Measurements from ENCODE around the gene RRAGC.

- TF ChIP-seq, protein P1, sequence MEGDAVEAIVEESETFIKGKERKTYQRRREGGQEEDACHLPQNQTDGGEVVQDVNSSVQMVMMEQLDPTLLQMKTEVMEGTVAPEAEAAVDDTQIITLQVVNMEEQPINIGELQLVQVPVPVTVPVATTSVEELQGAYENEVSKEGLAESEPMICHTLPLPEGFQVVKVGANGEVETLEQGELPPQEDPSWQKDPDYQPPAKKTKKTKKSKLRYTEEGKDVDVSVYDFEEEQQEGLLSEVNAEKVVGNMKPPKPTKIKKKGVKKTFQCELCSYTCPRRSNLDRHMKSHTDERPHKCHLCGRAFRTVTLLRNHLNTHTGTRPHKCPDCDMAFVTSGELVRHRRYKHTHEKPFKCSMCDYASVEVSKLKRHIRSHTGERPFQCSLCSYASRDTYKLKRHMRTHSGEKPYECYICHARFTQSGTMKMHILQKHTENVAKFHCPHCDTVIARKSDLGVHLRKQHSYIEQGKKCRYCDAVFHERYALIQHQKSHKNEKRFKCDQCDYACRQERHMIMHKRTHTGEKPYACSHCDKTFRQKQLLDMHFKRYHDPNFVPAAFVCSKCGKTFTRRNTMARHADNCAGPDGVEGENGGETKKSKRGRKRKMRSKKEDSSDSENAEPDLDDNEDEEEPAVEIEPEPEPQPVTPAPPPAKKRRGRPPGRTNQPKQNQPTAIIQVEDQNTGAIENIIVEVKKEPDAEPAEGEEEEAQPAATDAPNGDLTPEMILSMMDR (IDR thresholded peaks at IDR 0.05) = no peak
- no peak for TF ChIP-seq POLR2A (IDR thresholded peaks at IDR 0.05)
- TF ChIP-seq POLR2AphosphoS5 (IDR thresholded peaks at IDR 0.05) = no peak
Measured at GRCh38 chr1:38819516-38819915, 40.1 kb downstream of the RRAGC start.
